ENCODE measurements around the gene TRERF1.
"Not testable (repeated sequence)": the region's sequence is repeated elsewhere in the genome, so short reads cannot be mapped to it uniquely, and the experiment has no call there.

The TRERF1 gene

DNA sequence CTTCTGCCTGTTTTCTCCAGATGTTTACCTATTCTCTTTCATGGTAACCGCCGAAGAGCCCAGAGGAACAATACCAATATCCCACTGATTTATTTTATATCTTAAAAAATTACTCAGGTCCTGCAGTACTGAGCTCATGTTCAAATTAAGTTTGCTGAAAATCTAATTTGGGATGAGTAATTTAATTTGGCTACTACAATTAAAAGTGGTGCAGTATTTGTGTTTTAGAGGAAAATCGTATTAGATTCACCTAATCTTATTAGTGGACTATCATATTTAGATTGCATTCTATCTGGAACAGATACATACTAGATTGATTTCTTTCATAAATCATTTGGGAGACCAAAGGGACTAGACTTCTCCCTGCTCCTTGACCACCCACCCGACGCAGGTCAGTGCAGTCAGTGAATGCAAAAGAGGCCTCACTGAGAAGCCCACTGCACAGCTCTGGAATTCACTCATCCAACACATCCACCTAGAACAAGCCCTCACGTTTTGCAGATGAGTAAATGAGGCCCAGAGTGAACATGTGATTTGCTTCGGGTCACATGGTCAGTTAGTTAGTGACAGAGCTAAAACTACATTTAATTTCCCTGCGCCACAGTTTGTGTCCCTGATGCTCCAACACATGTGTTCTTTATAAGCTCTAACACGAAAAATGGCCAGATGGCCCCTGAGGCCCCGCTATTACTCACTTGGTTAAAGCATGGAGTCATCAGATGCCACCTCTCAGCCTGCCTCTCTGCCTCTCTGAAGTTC lies 101.8 kb downstream of the TRERF1 start:
- H3K4me3 ChIP-seq (ENCODE audit: low read depth, low read length) = no peak overlapping the region
- no peak for DNase-seq (ENCODE audit: low read depth)

DNA sequence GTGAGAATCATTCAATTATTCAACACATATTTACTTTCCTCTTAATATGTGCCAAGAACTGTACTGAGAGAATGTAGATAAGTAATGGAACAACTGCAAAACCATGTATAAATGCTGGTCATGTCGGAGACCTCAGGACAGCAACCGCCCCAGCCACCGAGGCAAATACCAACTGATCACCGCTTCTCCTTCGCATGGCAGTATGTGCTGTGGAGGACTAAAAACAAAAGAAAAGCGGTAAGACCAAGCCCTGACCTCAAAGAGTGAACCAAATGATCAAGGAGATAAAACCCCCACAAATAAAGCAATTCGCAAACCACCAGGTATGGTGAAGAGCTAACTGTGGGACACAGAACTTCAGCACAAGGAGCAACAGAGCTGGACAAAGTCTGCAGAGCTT lies 104.3 kb downstream of the TRERF1 start:
- no peak for DNase-seq (ENCODE audit: low read depth)
- H3K4me3 ChIP-seq (ENCODE audit: low read depth, low read length) = no peak overlapping the region

DNA sequence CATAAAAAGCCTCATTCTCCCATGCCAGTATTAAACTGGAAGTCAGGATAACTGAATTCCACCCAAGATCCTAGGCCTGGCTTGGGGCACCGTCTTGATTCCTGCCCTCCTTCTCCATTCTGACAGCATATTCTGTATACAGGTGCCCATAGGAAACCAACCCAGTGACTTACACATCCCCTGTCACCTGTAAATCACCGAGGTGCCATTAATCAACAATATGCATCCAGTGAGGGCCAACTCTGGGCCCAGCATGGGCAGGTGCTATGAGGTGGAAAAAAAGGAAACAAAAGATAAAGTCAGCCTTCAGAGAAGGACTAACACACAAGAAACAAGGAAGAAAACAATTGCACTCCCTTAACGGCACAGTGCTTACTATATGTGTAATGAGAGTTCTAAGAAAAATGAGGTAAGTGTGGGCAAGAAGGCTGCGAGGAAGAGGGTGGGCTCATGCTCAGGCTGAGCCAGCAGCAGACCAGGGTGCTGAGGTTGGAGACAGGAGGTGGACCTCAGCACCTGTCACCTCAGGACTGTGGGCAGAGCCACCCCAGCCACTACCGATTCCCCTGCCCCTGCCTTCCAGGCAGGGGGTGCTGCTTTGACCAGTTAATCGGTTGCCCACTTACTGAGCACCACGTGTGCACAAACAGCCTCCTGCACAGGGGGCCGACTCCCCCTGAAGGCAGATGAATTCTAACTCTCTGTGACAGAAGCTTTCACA lies 105.9 kb downstream of the TRERF1 start:
- no peak overlapping the region for H3K4me3 ChIP-seq (ENCODE audit: low read depth, low read length)

DNA sequence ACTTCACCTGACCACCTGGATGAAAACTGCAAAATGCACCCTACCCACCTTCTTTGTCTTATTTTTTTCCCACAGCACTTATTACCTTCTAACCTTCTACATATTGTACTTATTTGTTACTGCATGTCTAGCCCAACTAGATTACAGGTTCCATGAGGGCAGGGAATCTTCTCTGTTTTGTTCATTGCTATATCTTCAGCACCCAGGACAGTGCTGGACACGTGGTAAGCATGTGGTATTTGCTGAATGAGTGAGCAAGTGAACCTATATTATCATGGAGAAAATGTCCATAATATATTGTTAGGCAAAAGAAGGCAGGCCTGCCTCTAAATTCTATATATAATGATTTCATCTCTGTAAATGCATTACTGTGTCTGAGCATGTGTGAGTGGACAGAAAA lies 107.0 kb downstream of the TRERF1 start:
- no peak overlapping the region for H3K4me3 ChIP-seq (ENCODE audit: low read depth, low read length)
- DNase-seq (ENCODE audit: low read depth) = no peak

More for the DNA sequence above, 105.9 kb downstream of the TRERF1 start:
- no peak for DNase-seq (ENCODE audit: low read depth)

DNA sequence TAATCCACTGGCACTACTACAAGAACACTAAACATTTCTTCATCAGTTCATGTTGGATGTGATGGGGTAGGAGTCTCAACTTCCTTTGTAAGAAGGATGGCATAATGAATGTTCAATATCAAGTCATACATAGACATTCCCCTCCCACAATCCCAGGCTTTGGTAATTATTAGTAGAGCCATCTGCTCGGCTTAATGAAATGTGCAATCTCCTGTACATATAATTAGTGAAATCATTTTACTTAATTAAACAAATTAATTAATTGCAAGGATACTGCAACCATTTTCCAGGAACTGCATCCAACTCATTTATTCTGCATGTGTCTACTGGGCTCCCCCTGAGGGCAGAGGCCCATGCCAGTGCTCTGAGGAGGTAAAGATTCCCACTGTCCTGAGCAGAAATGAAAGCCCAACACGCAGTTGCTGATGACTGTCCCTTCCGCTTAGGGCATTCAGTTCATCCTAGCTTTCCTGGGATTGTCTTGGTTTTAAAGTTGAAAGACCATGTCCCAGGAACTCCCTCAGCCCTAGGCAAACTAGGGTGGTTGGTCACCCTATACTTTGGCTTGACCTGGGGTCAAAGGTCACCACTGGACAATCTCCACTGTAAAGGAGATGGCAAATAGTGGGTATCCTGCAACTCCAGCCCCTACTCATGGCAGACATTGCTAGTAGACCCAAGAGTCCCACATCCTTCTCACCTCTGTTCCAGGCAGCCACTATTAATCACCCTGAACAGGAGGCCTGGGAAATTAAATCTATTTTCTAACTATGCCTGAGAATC lies 109.8 kb downstream of the TRERF1 start:
- no peak for DNase-seq (ENCODE audit: low read depth)
- no peak overlapping the region for H3K4me3 ChIP-seq (ENCODE audit: low read depth, low read length)

DNA sequence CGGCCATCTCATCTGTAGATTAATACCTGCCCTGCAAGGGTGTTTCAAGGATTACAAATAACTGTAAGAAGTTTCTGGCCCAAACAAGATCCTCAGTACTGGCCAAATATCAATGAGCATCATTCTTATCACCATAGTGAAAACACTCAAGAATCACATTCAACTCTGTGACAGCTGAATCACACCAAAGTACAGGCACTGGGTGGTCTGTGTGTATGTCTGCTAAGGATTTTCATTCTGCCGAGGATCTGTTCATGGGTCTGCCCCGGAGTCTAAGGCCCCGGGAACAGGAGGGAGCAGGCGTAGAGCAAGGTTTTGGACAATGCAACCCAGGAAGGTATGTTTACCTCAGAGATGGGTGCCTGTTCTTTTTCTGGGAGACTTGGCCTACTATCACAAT lies 110.5 kb downstream of the TRERF1 start:
- no peak for DNase-seq (ENCODE audit: low read depth)

DNA sequence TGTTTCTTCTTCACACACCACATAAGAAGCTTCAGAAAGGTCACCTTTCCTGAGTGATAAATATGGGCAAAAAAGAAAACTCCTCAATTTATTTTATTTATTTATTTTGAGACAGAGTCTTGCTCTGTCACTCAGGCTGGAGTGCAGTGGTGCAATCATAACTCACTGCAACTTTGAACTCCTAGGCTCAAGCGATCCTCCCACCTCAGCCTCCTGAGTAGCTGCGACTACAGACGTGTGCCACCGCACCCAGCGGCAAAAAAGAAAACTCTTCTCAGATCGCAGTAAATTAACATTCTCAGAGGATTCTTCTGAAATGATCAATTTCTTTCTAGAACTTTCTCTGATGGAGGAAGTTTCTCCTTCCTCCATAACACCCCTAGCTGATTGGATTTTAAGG lies 111.2 kb downstream of the TRERF1 start:
- no peak for DNase-seq (ENCODE audit: low read depth)

More for the DNA sequence above, 110.5 kb downstream of the TRERF1 start:
- no peak overlapping the region for H3K4me3 ChIP-seq (ENCODE audit: low read depth, low read length)

DNA sequence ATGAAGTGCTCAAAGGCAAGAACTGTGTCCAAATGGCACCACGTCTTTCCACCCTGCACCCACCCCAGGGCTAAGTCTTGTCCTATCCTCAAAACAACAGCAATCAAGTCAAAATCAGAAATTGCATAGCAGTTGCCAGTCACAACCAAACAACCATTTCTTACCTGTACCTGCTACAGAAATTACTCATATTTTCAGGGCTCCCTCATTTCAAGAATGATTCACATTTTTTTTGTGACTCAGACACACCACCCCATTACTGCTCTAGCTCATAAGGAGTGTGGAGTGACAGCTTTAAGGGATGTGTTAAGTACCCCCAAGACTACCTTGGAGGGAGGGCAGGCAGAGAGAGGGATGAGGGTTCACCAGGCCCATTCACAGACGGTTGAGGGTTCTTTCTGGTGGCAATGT lies 111.7 kb downstream of the TRERF1 start:
- no peak for DNase-seq (ENCODE audit: low read depth)
- H3K4me3 ChIP-seq (ENCODE audit: low read depth, low read length) = no peak overlapping the region

More for the DNA sequence above, 111.2 kb downstream of the TRERF1 start:
- no peak overlapping the region for H3K4me3 ChIP-seq (ENCODE audit: low read depth, low read length)

DNA sequence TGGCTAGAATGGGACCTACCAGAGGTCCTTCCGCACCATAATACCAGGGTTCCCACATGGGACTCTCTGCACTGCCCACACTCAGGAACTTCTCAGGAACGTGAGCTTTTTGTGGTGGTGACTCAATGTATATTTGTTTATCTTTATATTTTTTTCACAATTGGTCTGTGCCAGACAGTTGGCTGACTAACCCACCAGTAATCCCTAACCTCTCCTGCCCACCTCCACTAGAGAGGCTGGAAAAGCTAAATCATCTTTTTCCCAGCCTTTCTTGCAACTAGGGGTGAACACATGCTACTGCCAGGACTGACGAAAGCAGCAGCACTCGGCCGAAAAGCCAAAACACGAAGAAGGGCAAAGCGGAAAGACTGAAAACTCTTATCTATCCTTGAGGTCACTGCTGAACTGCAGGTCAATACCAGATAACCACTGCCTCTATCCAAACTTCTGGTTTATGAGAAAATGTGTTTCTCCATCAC lies 112.9 kb downstream of the TRERF1 start:
- no peak overlapping the region for H3K4me3 ChIP-seq (ENCODE audit: low read depth, low read length)
- peak; percentile 95 for DNase-seq (ENCODE audit: low read depth)

DNA sequence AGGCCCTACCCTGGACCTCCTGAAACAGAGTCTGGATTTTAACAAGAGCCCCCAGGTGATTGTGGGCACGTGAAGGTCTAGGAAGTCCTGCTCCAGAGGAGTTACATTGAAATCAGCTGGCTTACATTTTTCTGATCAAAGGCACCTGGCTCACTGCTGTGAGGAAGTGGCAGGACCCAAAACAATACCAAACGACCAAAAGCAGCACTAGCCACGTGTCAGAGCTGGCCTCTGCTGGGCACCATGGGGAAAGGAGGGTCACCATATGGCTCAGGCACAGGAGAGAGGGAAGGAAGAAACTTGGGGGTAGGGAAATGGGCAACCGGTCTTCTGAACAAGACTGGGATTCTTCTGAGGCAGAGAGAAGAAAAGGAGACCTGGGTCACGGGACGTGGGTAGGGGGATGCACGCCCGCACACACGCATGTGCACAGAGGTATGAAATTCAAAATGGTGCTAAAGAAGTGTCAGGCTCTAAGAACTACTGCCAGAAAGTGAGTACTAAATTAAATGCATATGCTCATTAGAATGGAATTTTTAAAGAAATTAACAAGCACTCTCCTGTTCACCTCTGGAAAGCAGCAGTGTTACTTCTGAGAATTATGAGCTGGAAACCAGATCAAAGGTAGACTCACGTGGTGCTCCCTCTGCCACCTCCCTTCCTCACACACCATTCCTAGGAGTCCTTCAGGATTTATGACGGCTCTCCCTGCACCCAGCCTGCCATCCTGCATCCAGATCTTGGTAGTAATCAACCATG lies 113.6 kb downstream of the TRERF1 start:
- DNase-seq (ENCODE audit: low read depth) = no peak
- no peak overlapping the region for H3K4me3 ChIP-seq (ENCODE audit: low read depth, low read length)

DNA sequence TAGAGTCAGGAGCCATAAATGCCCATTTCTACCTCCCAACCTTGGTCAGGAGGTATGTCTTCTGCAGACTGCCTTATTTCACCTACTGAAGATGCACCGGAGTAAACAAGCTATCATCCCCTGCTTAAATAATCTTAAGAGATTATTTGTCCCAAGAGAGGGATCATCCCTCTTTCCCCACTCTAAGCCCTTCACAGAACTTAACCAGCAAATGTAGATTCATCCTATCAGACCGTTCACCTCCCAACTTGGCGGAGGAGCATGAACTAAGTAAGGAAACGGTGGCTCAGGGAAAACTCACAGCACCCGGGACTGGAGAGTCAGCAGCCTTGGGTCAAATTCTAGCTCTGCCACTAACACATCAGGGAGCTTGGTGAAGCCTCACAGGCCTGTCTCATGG lies 115.3 kb downstream of the TRERF1 start:
- no peak overlapping the region for H3K4me3 ChIP-seq (ENCODE audit: low read depth, low read length)
- no peak for DNase-seq (ENCODE audit: low read depth)

DNA sequence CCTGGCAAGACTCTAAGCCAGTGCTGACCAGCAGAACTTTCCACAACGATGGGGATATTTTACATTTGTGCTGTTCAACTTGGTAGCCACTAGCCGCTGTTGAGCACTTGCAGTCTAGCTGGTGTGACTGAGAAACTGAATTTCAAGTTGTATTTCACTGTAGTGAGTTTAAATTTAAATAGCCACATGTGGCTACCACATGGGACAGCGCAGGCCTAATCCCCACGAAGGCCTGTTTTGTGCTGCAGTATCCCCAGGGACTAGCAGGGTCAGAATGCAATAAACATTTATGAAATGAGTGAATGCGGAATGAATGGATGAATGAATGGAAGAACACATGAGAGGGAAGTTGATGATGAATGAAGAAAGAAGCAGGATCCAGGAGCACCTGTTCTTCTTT lies 115.8 kb downstream of the TRERF1 start:
- DNase-seq (ENCODE audit: low read depth) = no peak
- no peak overlapping the region for H3K4me3 ChIP-seq (ENCODE audit: low read depth, low read length)

DNA sequence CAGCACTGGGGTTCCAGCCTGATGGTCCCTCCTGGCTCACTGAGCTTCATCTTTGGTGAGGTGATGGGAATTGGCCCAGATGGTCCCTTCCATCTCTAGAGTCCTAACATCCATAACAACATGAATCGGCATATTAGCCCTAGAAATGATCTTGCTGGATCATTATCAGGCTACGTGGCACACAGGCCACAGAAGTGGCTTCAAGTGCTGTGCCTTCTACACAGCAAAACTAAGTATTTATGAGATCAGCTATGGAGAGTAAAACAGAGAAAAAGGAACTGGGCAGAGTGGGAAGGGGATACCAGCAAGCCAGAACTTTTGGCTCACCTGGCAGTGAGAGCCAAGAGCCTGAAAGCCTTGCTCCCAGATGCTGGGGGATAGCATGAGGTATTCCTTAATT lies 116.9 kb downstream of the TRERF1 start:
- no peak overlapping the region for H3K4me3 ChIP-seq (ENCODE audit: low read depth, low read length)
- no peak for DNase-seq (ENCODE audit: low read depth)

DNA sequence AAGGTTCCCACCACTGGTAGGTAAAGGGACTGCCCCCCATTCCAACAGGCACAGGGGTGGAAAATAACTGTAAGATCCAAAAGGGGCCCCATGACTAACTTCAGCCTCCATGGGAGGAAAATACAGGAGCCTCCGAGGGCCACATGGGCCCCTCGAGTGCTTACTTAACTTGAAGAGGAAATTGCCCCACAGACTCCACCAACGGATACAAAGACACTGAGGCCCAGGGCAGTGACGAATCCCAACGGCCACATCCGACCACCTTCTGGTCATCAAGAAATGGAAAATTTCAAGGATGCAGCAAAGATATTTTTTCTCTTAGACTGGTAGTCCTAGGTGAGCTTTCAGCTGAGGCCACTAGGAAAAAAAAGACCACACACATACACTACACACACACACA lies 118.1 kb downstream of the TRERF1 start:
- no peak overlapping the region for H3K4me3 ChIP-seq (ENCODE audit: low read depth, low read length)
- DNase-seq (ENCODE audit: low read depth) = no peak

DNA sequence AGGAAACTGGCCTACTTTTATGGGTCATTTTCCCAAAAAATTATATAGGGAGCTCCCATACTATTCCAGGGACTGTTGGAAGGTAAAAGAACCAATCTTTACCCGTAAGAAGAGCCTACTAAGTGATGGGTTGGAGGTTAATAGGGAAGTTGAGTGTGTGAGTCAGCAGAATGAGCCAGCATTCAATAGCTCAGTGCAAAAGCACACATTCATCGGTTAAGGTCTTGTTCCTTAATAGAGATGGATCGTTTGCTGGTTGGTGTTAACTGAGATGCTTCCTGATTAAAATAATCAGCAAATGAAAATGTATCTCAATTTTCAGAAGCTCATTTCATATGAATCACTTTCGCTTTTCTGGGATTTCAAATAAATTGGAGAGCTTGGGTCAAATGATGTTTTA lies 118.8 kb downstream of the TRERF1 start:
- DNase-seq (ENCODE audit: low read depth) = no peak
- no peak overlapping the region for H3K4me3 ChIP-seq (ENCODE audit: low read depth, low read length)

DNA sequence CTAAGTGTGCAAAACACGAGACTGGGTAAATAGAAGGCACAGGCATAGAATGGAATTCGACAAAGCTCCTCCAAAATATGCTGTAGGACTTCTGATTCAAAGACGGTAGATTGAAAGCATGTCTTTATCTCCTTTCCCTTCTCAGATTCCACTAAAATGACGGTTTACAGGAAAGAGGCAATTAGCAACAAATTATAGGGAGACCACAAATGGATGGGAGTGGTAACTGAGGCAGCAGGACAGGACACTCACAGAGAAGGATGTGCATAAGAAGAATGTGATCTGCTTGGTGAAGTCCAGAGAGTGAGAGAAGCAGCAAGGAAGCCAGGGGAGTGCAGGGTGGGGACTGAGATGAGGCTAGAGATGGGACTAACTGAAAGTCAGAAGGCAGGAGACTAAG lies 120.7 kb downstream of the TRERF1 start:
- no peak overlapping the region for H3K4me3 ChIP-seq (ENCODE audit: low read depth, low read length)
- DNase-seq (ENCODE audit: low read depth) = no peak

DNA sequence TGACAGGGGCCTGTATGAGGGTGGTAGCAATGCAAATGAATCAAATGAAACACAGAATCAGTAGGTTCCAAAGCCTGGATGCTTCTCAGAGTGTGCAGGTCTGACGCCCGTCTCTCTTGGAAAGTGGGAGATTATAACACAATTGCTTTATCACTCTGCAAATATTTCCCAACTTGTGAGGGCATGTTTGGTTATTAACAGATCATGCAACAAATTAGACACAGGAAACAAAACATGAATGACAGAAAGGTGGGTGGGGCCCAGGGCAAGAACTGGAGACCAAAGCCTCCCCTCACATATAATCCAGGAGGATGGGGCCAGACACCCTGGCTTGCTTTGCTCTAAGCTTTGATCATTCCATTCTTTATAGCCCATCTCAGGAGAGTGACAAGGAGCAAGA lies 125.5 kb downstream of the TRERF1 start:
- DNase-seq (ENCODE audit: low read depth) = no peak
- no peak overlapping the region for H3K4me3 ChIP-seq (ENCODE audit: low read depth, low read length)

DNA sequence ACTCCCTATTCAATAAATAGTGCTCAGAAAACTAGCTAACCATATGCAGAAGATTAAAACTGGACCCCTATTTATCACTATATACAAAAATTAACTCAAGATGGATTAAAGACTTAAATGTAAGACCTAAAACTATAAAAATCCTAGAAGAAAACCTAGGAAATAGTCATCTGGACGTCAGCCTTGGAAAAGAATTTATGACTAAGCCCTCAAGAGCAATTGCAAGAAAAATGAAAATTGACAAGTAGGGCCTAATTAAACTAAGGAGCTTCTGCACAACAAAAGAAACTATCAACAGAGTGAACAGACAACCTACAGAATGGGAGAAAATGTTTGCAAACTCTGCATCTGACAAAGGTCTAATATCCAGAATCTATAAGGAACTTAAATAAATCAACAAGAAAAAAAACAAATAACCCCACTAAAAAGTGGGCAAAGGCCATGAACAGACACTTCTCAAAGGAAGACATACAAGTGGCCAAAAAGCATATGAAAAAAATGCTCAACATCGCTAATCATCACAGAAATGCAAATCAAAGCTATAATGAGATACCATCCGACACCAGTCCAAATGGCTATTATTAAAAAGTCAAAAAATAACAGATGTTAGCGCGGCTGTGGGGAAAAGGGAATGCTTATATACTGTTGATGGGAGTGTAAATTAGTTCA lies 126.9 kb downstream of the TRERF1 start:
- not testable (repeated sequence) for DNase-seq (ENCODE audit: low read depth); H3K4me3 ChIP-seq (ENCODE audit: low read depth, low read length)

DNA sequence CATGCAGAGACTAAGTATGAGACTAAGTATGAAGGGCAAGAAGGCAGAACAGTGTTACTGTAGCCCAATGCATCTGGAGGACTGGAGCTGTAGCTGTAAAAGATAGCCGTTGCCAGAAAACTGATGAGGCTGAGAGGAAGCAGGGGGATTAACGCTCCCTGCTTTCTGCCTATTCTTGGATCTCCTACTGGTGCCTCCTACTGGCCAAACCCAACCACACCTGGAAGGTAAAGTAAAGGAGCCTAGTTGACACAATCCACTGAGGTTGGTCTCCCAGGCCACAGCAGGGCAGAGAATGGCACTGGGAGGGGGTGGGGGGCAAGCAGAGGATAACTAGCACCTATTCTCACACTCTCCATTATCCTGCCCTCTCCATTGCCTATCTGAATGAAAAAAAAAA lies 129.1 kb downstream of the TRERF1 start:
- DNase-seq (ENCODE audit: low read depth) = no peak
- H3K4me3 ChIP-seq (ENCODE audit: low read depth, low read length) = no peak overlapping the region
